Measurements from ENCODE around the gene COLQ.

GRCh38 chr3:15528854-15529537 lies 7.5 kb upstream of the COLQ start:
- TF ChIP-seq CTCF (IDR thresholded peaks at IDR 0.05) (no peak), POLR2A (IDR thresholded peaks at IDR 0.05) (no peak)
